HG02759 (cell line): ENCODE data around the gene TMEM184C.

Experiments used
- ATAC-seq: cut with Tn5 transposase; IDR thresholded peaks from one replicate; pipeline ENCODE4 v1.9.1; 2021; ENCODE audit warnings: mild to moderate bottlenecking, moderate library complexity; ENCODE audit not compliant: unreplicated experiment

TMEM184C gene

GRCh38 chr4:147617173-147617840, at the start of gene TMEM184C:
TSS of gene TMEM184C (plus strand) at chr4:147617397. CDS start at chr4:147617957, 560 bp downstream.
- peak; percentile 100 for ATAC-seq

- ATAC-seq: no peak
Measured at GRCh38 chr4:147570616-147571015, 46.6 kb upstream of the TMEM184C start.

GRCh38 chr4:147571036-147571770, 46.0 kb upstream of the TMEM184C start:
- ATAC-seq: no peak

- ATAC-seq: no peak
Measured at GRCh38 chr4:147576084-147576483, 41.1 kb upstream of the TMEM184C start.

- no peak for ATAC-seq
Measured at GRCh38 chr4:147578051-147578476, 39.1 kb upstream of the TMEM184C start.

- no peak for ATAC-seq
Measured at GRCh38 chr4:147578593-147578992, 38.6 kb upstream of the TMEM184C start.

- no peak for ATAC-seq
Measured at GRCh38 chr4:147580396-147580795, 36.8 kb upstream of the TMEM184C start.

GRCh38 chr4:147581606-147582350, 35.4 kb upstream of the TMEM184C start:
- no peak for ATAC-seq

GRCh38 chr4:147582386-147583060, 34.7 kb upstream of the TMEM184C start:
- ATAC-seq: no peak

GRCh38 chr4:147583876-147584275, 33.3 kb upstream of the TMEM184C start:
- ATAC-seq: no peak

GRCh38 chr4:147586032-147586431, 31.2 kb upstream of the TMEM184C start:
- ATAC-seq: no peak

- ATAC-seq: no peak
Measured at GRCh38 chr4:147586637-147587036, 30.6 kb upstream of the TMEM184C start.

GRCh38 chr4:147587041-147587440, 30.2 kb upstream of the TMEM184C start:
- ATAC-seq: no peak

- ATAC-seq: no peak
Measured at GRCh38 chr4:147589586-147589985, 27.6 kb upstream of the TMEM184C start.

GRCh38 chr4:147590249-147590920, 26.8 kb upstream of the TMEM184C start:
- ATAC-seq: peak; percentile 60

- no peak for ATAC-seq
Measured at GRCh38 chr4:147591106-147591505, 26.1 kb upstream of the TMEM184C start.

- no peak for ATAC-seq
Measured at GRCh38 chr4:147594107-147594506, 23.1 kb upstream of the TMEM184C start.

GRCh38 chr4:147594578-147594977, 22.6 kb upstream of the TMEM184C start:
- no peak for ATAC-seq

GRCh38 chr4:147596377-147596776, 20.8 kb upstream of the TMEM184C start:
- ATAC-seq: no peak

- no peak for ATAC-seq
Measured at GRCh38 chr4:147596981-147597380, 20.2 kb upstream of the TMEM184C start.

- no peak for ATAC-seq
Measured at GRCh38 chr4:147597561-147597960, 19.6 kb upstream of the TMEM184C start.
